Colonic mucosa (tissue), 4 donors: ENCODE data around the gene HNRNPH2. TPM values are rescaled to one million over a fixed set of nuclear protein-coding genes. Genes with fewer than 3 reads are reported as not detected.

ENCODE experiments used
- DNase-seq: peaks from one replicate; pipeline ENCODE4 v3.0.0-alpha.2; 2020
- H3K27ac ChIP-seq: fragments of 200-600 bp; one replicate; pipeline ENCODE4 v1.8.0; 2021
- H3K27me3 ChIP-seq: fragments of 200-600 bp; one replicate; pipeline ENCODE4 v1.8.0; 2021
- H3K36me3 ChIP-seq: fragments of 200-600 bp; one replicate; pipeline ENCODE4 v1.8.0; 2021
- H3K4me1 ChIP-seq: fragments of 200-600 bp; one replicate; pipeline ENCODE4 v1.8.0; 2021; ENCODE audit warnings: mild to moderate bottlenecking
- H3K4me3 ChIP-seq: fragments of 200-600 bp; one replicate; pipeline ENCODE4 v1.8.0; 2021
- H3K9ac ChIP-seq, 2 donors: one replicate each; pipeline ENCODE4 v1.7.0; 2013; ENCODE audit warnings: control low read depth in 2 of 2, low read depth in 2 of 2, low read length in 2 of 2
- H3K9me3 ChIP-seq: fragments of 200-600 bp; one replicate; pipeline ENCODE4 v1.8.0; 2021
- CTCF ChIP-seq: fragments of 200-600 bp; IDR thresholded peaks from one replicate; pipeline ENCODE4 v1.8.0; 2022; ENCODE audit warnings: antibody characterized with exemption, mild to moderate bottlenecking
- intact Hi-C: fragments of 100-400 bp; cut with DNase I; formaldehyde crosslinking; loops from one replicate; pipeline ENCODE4 v1.14.1; 2022
- total RNA-seq, 2 donors: library from RNA; stranded (reverse); fragmentation: NEBNext Ultra II Directional in 1 of 2; extraction: Animal tissue kit (Norgen Biotek cat#: 25700) in 1 of 2; gene quantifications; one replicate each; pipeline ENCODE4 v1.2.1, GENCODE V29; 2021
- donor health status: healthy.
- donor health status: DM: no; HTN: no; CAD: no.
- donor health status: DM: no; HTN: no; CAD: no.

The HNRNPH2 gene
- 10 to 100 TPM; 61.7 to 72.1 TPM for total RNA-seq

GRCh38 chrX:101407748-101408531 is at the start of gene HNRNPH2, which contains the start of gene GLA:
Gene HNRNPH2 (plus strand): TSS chrX:101408222. CDS start chrX:101411989, 3,767 bp downstream.
Gene GLA (minus strand): TSS chrX:101407925. CDS start chrX:101407903, 22 bp downstream.
- intact Hi-C loops, result no loop called here
- no peaks in the 10 kb centered on the region for H3K4me1 ChIP-seq
- H3K27me3 ChIP-seq, result no peaks in the 10 kb centered on the region
- H3K36me3 ChIP-seq, result no peaks in the 10 kb centered on the region
- H3K4me3 ChIP-seq, result peak within 1 kb of the TSS; percentile 57
- H3K9ac ChIP-seq, result peak within 1 kb of the TSS; percentile 70 to 92
- peak; percentile 89 for DNase-seq
- no peak for TF ChIP-seq CTCF
- no peaks in the 10 kb centered on the region for H3K9me3 ChIP-seq
- H3K27ac ChIP-seq, result peak within 1 kb of the TSS; percentile 83

- no peak overlapping the region for H3K9ac ChIP-seq
- H3K27me3 ChIP-seq, result no peaks in the 10 kb centered on the region
- TF ChIP-seq CTCF, result no peak
- H3K4me3 ChIP-seq, result no peak overlapping the region
- no peaks in the 10 kb centered on the region for H3K4me1 ChIP-seq
- H3K36me3 ChIP-seq, result no peaks in the 10 kb centered on the region
- no peak for DNase-seq
- no peak overlapping the region for H3K27ac ChIP-seq
- no peaks in the 10 kb centered on the region for H3K9me3 ChIP-seq
- intact Hi-C loops, result no loop called here
Observed at GRCh38 chrX:101359966-101360365, 48.1 kb upstream of the HNRNPH2 start.

GRCh38 chrX:101360390-101360789 is 47.6 kb upstream of the HNRNPH2 start:
- H3K9me3 ChIP-seq, result no peaks in the 10 kb centered on the region
- intact Hi-C loops, result no loop called here
- TF ChIP-seq CTCF, result no peak

GRCh38 chrX:101362116-101362515 is 45.9 kb upstream of the HNRNPH2 start:
- H3K9ac ChIP-seq, result no peak overlapping the region
- H3K27me3 ChIP-seq, result no peaks in the 10 kb centered on the region
- intact Hi-C loops, result no loop called here
- H3K4me1 ChIP-seq, result no peaks in the 10 kb centered on the region
- no peak for TF ChIP-seq CTCF
- DNase-seq, result no peak
- no peak overlapping the region for H3K4me3 ChIP-seq
- H3K9me3 ChIP-seq, result no peaks in the 10 kb centered on the region
- no peaks in the 10 kb centered on the region for H3K36me3 ChIP-seq
- H3K27ac ChIP-seq, result no peak overlapping the region

More at GRCh38 chrX:101360390-101360789, 47.6 kb upstream of the HNRNPH2 start:
- Histone ChIP-seq H3K36me3 (no peaks in the 10 kb centered on the region), H3K27ac (no peak overlapping the region), H3K27me3 (no peaks in the 10 kb centered on the region), H3K4me1 (no peaks in the 10 kb centered on the region), H3K9ac (no peak overlapping the region), H3K4me3 (no peak overlapping the region)
- no peak for DNase-seq

- H3K9ac ChIP-seq, result no peak overlapping the region
- intact Hi-C loops, result no loop called here
- H3K27me3 ChIP-seq, result no peaks in the 10 kb centered on the region
- H3K36me3 ChIP-seq, result no peaks in the 10 kb centered on the region
- H3K9me3 ChIP-seq, result no peaks in the 10 kb centered on the region
- no peak for DNase-seq
- no peak for TF ChIP-seq CTCF
- no peaks in the 10 kb centered on the region for H3K4me1 ChIP-seq
- H3K4me3 ChIP-seq, result no peak overlapping the region
- H3K27ac ChIP-seq, result no peak overlapping the region
Observed at GRCh38 chrX:101362757-101363156, 45.3 kb upstream of the HNRNPH2 start.
